GM19043 (cell line): ENCODE data around the gene IQCE.

Experiments
- ATAC-seq: cut with Tn5 transposase; IDR thresholded peaks from one replicate; pipeline ENCODE4 v1.9.1; 2021; ENCODE audit warnings: low read depth; ENCODE audit not compliant: unreplicated experiment

Gene IQCE

DNA sequence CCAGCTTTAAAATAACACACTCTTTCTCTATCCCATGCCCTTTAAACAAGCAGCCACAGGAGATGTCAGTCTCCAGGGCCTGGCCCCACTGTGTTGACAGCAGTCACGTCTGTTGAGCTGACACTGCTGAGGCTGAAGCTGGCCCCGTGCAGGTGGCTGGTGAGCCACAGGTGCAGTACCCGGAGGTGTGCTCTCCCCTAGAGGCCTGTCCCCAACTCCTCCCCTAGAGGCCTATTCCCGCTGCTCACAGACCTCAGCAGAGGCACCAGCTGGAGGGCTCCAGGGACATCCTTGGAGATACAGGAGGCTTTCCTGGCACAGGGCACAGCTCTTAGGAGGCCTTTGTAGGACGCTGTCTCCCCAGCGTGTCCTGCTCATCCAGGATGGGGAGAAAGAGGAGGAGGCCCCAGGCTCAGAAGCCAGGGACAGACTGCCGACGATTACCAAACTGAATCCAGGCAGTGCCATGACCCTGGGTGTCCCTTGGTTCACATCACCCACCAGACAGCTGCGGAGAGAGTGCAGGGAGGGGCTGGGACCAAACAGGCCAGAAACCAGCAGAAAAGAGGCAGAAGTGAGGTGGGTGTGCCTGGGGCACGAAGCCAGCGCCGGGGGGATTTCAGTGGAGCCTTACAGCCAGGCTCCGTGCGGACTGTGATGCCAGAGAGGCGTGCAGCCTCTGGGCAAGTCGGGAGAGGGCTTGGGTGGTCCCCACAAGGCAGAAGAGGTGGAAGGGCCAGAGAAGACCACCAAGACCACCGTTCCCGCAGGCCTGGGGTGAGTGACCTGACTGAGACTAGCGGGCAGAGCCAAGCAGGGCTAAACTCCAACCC lies 54.5 kb downstream of the IQCE start:
- ATAC-seq = no peak

- ATAC-seq = no peak
These were observed 55.3 kb downstream of the IQCE start for GRCh38 chr7:2613931-2614600.

GRCh38 chr7:2614631-2615330 lies 56.0 kb downstream of the IQCE start:
- no peak for ATAC-seq

DNA sequence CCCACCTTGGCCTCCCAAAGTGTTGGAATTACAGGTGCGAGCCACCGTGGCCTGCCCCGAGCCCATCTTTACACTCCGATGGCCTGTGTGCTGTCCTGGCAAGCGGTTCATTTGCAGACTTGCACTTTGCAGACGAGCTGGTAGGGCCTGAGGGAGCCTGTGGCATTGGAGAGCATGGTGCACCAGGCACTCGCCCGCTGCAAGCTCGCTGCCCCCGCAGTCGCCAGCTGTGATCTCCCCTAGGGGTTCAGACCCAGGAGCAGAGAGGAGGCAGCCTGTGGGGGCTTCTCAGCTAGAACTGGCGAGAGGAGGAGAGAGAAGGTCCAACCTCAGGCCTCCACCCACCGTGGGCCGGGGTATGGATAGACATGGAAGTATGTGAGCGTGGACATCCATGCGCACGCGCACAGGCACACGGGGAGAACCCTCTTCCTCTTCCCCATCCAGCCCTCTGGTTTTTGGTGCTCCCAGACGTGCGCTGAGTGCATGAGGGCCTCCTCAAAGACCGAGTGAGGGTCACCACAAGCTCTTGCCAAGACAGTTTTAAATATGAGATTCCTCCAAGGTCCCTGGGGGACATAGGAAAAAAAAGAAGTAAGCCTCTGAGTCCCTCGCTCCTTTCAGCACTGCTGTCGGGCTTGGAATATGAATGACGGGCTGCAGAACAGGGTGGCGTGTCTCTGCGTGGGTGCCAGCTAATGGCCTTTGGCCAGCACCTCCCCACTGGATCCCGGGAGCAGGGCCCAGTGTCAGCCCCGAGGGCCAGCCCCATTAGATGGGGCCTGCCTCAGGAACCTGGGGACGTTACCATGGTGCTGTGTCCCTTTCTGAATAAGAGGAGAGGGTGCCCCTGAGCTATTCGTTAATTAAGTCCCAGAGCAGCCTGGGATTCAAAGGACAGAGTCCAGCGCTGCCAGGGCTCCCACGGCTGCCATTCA lies 57.9 kb downstream of the IQCE start:
- ATAC-seq = no peak

GRCh38 chr7:2617325-2617905 lies 58.6 kb downstream of the IQCE start:
- no peak for ATAC-seq

DNA sequence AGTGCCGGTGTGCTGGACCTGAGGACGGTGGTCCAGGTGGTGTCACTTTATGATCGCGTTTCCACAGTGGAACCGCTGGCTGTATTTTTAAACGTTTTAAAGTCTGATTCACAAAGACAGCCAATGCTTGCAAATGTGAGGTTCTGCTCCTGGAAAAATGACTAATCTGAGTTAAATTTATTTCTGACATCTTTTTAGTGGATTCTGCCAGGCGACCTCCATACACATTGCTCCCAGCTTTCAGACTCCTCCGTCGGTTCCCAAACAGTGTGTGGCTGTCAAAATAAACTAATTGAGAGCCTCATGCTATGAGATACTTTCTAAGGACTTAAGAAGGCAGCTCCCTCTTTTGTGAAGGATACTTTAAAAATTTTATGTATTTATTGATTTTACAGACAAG lies 60.3 kb downstream of the IQCE start:
- no peak for ATAC-seq

- no peak for ATAC-seq
These were observed 62.5 kb downstream of the IQCE start for GRCh38 chr7:2621061-2621828.

DNA sequence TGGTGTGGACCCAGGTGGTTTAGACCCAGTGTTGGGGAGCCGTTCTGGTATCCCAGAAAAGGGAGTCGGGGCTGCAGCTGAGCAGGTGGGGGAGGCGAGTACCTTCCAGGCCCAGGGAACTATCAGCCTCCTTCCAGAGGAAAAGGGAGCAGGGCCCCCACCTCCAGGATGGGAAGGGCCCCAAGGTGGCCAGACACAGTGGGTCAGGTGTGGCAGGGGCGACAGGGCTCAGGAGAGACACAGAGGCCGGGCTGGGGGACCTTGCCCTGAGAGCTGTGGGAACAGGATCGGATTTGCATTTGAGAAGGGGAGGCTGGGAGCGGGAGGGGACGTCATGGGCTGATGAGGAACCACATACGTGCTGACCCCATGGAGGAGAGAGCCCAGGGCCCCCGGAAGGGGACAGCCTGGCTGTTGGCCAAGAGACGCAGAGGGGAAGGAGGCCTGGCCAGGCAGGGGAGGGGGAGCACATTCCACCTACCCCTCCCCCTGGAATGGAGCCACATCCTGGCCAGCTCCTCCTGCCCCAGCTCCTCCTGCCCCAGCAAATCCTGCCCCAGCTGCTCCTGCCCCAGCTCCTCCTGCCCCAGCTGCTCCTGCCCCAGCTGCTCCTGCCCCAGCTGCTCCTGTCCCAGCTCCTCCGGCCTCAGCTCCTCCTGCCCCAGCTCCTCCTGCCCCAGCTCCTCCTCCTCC lies 63.3 kb downstream of the IQCE start:
- ATAC-seq = no peak

DNA sequence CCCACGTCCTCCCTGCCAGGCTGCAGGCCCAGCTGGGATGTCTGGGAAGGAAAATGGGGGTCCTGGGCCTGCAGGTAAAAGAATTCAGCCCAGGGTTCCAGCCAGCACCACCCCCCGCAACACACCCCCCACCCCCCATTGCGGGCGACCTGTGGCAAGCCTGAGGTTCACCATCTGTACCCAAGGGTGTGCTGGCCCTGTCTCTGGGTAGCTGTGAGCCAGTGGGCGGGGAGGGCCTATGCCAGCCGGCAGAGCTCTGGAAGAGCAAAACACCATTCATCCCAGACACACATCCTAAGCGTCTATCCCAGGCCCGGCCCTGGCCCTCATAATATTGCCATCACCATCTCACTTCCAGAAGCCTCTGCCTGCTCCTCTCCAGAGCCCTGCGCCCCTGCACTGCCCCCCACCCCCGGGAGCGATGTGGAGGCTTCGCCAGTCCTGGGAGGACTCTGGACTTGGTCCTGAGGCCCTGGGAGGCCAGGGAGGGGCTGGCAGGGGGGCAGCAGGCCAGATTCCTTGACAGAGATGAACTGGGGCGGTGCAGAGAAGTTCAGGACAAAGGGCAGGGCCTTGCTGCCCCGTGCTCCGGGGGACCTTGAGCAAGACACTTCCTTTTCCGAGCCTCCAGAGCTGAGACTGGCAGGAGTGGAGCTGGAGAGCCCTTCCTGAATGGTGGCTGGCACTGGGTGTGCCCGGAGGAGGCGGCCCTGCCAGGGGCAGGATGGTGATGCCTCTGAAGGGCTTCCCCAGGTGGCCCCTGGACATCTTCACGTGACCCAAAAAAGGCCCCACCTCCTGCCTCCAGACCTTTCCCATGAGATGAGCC lies 64.3 kb downstream of the IQCE start:
- ATAC-seq = no peak

- ATAC-seq = no peak
These were observed 64.9 kb downstream of the IQCE start for GRCh38 chr7:2623698-2624014.

- ATAC-seq = no peak
These were observed 65.6 kb downstream of the IQCE start for GRCh38 chr7:2624293-2624886.

GRCh38 chr7:2626498-2627117 lies 67.8 kb downstream of the IQCE start:
- ATAC-seq = no peak

DNA sequence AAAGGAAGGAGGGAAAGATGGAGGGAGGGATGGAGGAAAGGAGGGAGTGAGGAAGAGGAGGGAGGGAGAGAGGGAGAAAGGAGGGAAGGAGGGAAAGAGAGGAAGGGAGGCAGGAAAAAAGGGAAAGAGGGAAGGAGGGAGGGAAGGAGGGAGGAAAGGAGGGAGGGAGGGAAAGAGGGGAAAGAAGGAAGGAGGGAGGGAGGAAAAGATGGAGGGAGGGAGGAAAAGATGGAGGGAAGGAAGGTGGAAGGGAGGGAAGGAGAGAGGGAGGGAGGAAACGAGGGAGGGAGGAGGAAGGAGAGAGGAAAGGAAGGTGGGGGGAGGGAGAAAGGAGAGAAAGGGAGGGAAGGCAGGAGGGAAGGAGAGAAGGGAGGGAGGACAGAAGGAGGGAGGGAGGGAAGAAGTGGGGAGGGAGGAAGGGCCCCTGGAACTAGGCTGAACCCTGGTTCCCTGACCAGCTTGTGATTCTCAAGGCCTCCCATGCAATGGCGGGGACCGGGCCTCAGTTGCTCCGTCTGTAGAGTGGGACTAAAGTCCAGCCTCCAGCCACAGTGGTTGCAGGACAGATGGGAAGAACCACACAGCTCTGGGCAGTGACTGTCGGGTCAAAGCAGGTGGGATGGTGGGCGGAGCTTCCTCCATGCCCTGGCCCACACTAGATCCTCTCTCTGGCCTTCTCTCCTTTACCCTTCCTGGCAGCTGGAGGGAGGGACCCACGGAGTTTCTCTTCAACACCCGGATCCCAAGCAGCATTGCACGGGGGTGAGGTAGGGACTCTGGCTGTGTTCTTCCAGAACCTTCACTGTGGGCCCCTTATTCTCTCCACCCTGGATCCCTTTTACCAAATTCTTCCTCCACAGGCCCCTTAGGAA lies 68.7 kb downstream of the IQCE start:
- ATAC-seq = no peak

DNA sequence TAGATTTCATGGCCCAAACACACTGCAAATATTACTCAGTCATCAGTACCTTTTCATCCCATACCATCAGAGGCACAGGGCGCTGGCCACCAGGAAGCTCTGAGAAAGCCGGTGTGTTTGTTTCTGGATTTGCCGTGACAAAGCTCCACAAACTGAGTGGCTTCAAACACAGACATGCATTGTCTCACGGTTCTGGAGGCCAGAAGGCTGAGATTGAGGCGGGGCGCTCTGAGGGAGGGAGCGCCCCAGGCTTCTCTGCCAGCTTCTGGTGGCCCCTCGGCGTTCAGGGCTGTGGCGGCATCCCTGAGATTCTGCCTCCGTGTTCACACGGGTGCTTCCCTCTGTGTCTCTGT lies 69.3 kb downstream of the IQCE start:
- no peak for ATAC-seq

- no peak for ATAC-seq
These were observed 70.1 kb downstream of the IQCE start for GRCh38 chr7:2628891-2629290.
